Adrenal gland (tissue), 5 donors: ENCODE results near the gene DOK7.

Experiments used
- POLR2A ChIP-seq, 2 donors: fragments of 450-650 bp; IDR thresholded peaks; one replicate each; pipeline ENCODE4 v1.6.1; 2017; ENCODE audit warnings: antibody characterized with exemption in 2 of 2, mild to moderate bottlenecking in 2 of 2, moderate library complexity in 1 of 2
- TF ChIP-seq, protein P1 (sequence below), 6 experiments: fragments of 450-650 bp in 4 of 6; fragments of 200-600 bp in 2 of 6; sonication (generic) in 1 of 6; IDR thresholded peaks; 1 replicate in 5 of 6; 2 replicates in 1 of 6; pipeline versions ENCODE4 v1.5.1 to v1.8.0; 2016 to 2021; ENCODE audit warnings: antibody characterized with exemption in 6 of 6, mild to moderate bottlenecking in 2 of 6, moderate library complexity in 1 of 6
- donor health status: DM: no; HTN: no; CAD: no.

- TF ChIP-seq, protein P1, sequence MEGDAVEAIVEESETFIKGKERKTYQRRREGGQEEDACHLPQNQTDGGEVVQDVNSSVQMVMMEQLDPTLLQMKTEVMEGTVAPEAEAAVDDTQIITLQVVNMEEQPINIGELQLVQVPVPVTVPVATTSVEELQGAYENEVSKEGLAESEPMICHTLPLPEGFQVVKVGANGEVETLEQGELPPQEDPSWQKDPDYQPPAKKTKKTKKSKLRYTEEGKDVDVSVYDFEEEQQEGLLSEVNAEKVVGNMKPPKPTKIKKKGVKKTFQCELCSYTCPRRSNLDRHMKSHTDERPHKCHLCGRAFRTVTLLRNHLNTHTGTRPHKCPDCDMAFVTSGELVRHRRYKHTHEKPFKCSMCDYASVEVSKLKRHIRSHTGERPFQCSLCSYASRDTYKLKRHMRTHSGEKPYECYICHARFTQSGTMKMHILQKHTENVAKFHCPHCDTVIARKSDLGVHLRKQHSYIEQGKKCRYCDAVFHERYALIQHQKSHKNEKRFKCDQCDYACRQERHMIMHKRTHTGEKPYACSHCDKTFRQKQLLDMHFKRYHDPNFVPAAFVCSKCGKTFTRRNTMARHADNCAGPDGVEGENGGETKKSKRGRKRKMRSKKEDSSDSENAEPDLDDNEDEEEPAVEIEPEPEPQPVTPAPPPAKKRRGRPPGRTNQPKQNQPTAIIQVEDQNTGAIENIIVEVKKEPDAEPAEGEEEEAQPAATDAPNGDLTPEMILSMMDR (IDR thresholded peaks at IDR 0.05): no peak
- TF ChIP-seq POLR2A (IDR thresholded peaks at IDR 0.05): no peak
Observed at GRCh38 chr4:3524349-3524748, 61.2 kb downstream of the DOK7 start.
